NCI-H2227 (cell line): ENCODE results near the gene PLSCR3.
"Not testable (repeated sequence)": the region's sequence is repeated elsewhere in the genome, so short reads cannot be mapped to it uniquely, and the experiment has no call there.

Source experiments
- DNase-seq: peaks from one replicate; lab custom pipeline; 2025; ENCODE audit not compliant: unreplicated experiment; lab: John Stamatoyannopoulos, UW

The PLSCR3 gene

GRCh38 chr17:7382901-7383300 lies 11.4 kb downstream of the PLSCR3 start:
- no peak for DNase-seq

- DNase-seq = peak; percentile 39
These were observed 13.3 kb downstream of the PLSCR3 start, which contains the start of gene TNK1 for GRCh38 chr17:7380855-7381683. TSS of gene TNK1 (plus strand) at chr17:7381089. CDS start at chr17:7382927, 1,838 bp downstream.

- DNase-seq = no peak
These were observed 14.0 kb downstream of the PLSCR3 start for GRCh38 chr17:7380321-7380720.

- no peak for DNase-seq
These were observed 15.2 kb downstream of the PLSCR3 start for GRCh38 chr17:7379134-7379533.

GRCh38 chr17:7374353-7374752 lies 20.0 kb downstream of the PLSCR3 start:
- no peak for DNase-seq

- no peak for DNase-seq
These were observed 23.5 kb downstream of the PLSCR3 start for GRCh38 chr17:7370853-7371252.

GRCh38 chr17:7369825-7370224 lies 24.5 kb downstream of the PLSCR3 start:
- DNase-seq = no peak

GRCh38 chr17:7368599-7368994 lies 25.7 kb downstream of the PLSCR3 start:
- DNase-seq = not testable (repeated sequence)

GRCh38 chr17:7367918-7368598 lies 26.3 kb downstream of the PLSCR3 start:
- DNase-seq = peak; percentile 4

GRCh38 chr17:7367083-7367482 lies 27.2 kb downstream of the PLSCR3 start:
- DNase-seq = no peak

GRCh38 chr17:7365963-7366362 lies 28.4 kb downstream of the PLSCR3 start:
- DNase-seq = not testable (repeated sequence)

GRCh38 chr17:7363311-7363710 lies 31.0 kb downstream of the PLSCR3 start:
- DNase-seq = no peak

- DNase-seq = no peak
These were observed 32.4 kb downstream of the PLSCR3 start for GRCh38 chr17:7361906-7362305.

- DNase-seq = no peak
These were observed 36.9 kb downstream of the PLSCR3 start for GRCh38 chr17:7357381-7357780.

- no peak for DNase-seq
These were observed 37.6 kb downstream of the PLSCR3 start for GRCh38 chr17:7356756-7357155.

GRCh38 chr17:7356072-7356549 lies 38.2 kb downstream of the PLSCR3 start:
- peak; percentile 19 for DNase-seq

GRCh38 chr17:7355573-7355972 lies 38.8 kb downstream of the PLSCR3 start:
- no peak for DNase-seq

- peak; percentile 8 for DNase-seq
These were observed 39.3 kb downstream of the PLSCR3 start, which contains the start of gene TMEM95 for GRCh38 chr17:7355053-7355452. TSS of gene TMEM95 (plus strand) at chr17:7355156. CDS start at chr17:7355205, 49 bp downstream.

- DNase-seq = peak; percentile 11
These were observed 40.0 kb downstream of the PLSCR3 start for GRCh38 chr17:7354262-7354843.

- no peak for DNase-seq
These were observed 41.3 kb downstream of the PLSCR3 start for GRCh38 chr17:7352910-7353635.

GRCh38 chr17:7352503-7352889 lies 41.8 kb downstream of the PLSCR3 start:
- no peak for DNase-seq
